HepG2 (cell line): ENCODE measurements around the gene KHNYN. TPM values are rescaled to one million over a fixed set of nuclear protein-coding genes. Genes with fewer than 3 reads are reported as not detected.
A peak's percentile ranks its signal among the peaks of the same experiment; 100 is the strongest.

Experiments used
- ATF7-NPFF ChIP-seq: sonication (generic); formaldehyde crosslinking; IDR thresholded peaks from 2 replicates; pipeline ENCODE4 v1.8.1; 2023; ENCODE audit warnings: mild to moderate bottlenecking, low read depth, missing genetic modification reagents, moderate library complexity
- EHMT2 ChIP-seq: fragments of 200-600 bp; sonication (generic); IDR thresholded peaks from 2 replicates; pipeline ENCODE4 v1.7.0; 2017; ENCODE audit warnings: antibody characterized with exemption, low read depth, low read length, borderline replicate concordance
- FOXC1 ChIP-seq: sonication (generic); formaldehyde crosslinking; IDR thresholded peaks from 2 replicates; pipeline ENCODE4 v1.8.0; 2022; ENCODE audit warnings: mild to moderate bottlenecking, missing genetic modification reagents, borderline replicate concordance
- GABPB1 ChIP-seq: IDR thresholded peaks from 2 replicates; pipeline ENCODE4 v1.6.1; 2016; ENCODE audit warnings: mild to moderate bottlenecking, missing genetic modification reagents, moderate library complexity, missing compliant biosample characterization
- GFI1 ChIP-seq: sonication (generic); formaldehyde crosslinking; IDR thresholded peaks from 2 replicates; pipeline ENCODE4 v1.5.0; 2020; ENCODE audit warnings: missing genetic modification reagents, mild to moderate bottlenecking, borderline replicate concordance
- HNRNPL ChIP-seq: fragments of 200-400 bp; formaldehyde crosslinking; IDR thresholded peaks from 2 replicates; pipeline ENCODE4 v1.6.1; 2017; ENCODE audit warnings: mild to moderate bottlenecking, low read depth, low read length
- KDM1A ChIP-seq: IDR thresholded peaks from 2 replicates; pipeline ENCODE4 v1.6.1; 2016; ENCODE audit warnings: missing compliant biosample characterization
- POLR2G ChIP-seq: fragments of 200-400 bp; formaldehyde crosslinking; IDR thresholded peaks from 2 replicates; pipeline ENCODE4 v1.6.1; 2018; ENCODE audit warnings: mild to moderate bottlenecking, low read depth, low read length, moderate library complexity
- SOX5 ChIP-seq: IDR thresholded peaks from 2 replicates; pipeline ENCODE4 v1.6.1; 2016; ENCODE audit warnings: borderline replicate concordance
- TFDP1 ChIP-seq: IDR thresholded peaks from 2 replicates; pipeline ENCODE4 v1.6.1; 2016; ENCODE audit warnings: missing compliant biosample characterization, missing genetic modification reagents, borderline replicate concordance
- TRIM24 ChIP-seq: sonication (generic); formaldehyde crosslinking; IDR thresholded peaks from 2 replicates; pipeline ENCODE4 v1.8.0; 2022; ENCODE audit warnings: mild to moderate bottlenecking, missing genetic modification reagents
- ZFAT ChIP-seq: sonication (generic); formaldehyde crosslinking; conservative IDR thresholded peaks from 2 replicates; pipeline ENCODE4 v1.8.1; 2023; ENCODE audit warnings: missing genetic modification reagents, inconsistent platforms
- ZNF232 ChIP-seq: sonication (generic); formaldehyde crosslinking; IDR thresholded peaks from 2 replicates; pipeline ENCODE4 v1.4.0; 2020; ENCODE audit warnings: missing genetic modification reagents, borderline replicate concordance
- ZNF407 ChIP-seq: sonication (generic); formaldehyde crosslinking; IDR thresholded peaks from one replicate; pipeline ENCODE4 v1.5.1; 2020; ENCODE audit warnings: mild to moderate bottlenecking, missing genetic modification reagents; ENCODE audit errors: not compliant biosample characterization
- ZNF460 ChIP-seq: sonication (generic); formaldehyde crosslinking; IDR thresholded peaks from 2 replicates; pipeline ENCODE4 v1.5.1; 2020; ENCODE audit warnings: missing genetic modification reagents, mild to moderate bottlenecking, borderline replicate concordance
- ZNF672 ChIP-seq: sonication (generic); formaldehyde crosslinking; IDR thresholded peaks from 2 replicates; pipeline ENCODE4 v1.8.1; 2022; ENCODE audit warnings: missing genetic modification reagents
- ZNF704 ChIP-seq: sonication (generic); formaldehyde crosslinking; IDR thresholded peaks from 2 replicates; pipeline ENCODE4 v1.8.1; 2023; ENCODE audit warnings: mild to moderate bottlenecking, inconsistent platforms, moderate library complexity, missing genetic modification reagents, borderline replicate concordance
- polyA plus RNA-seq, 8 experiments: library from polyadenylated mRNA; depleted of rRNA in 3 of 8; stranded (reverse) in 7 of 8; unstranded in 1 of 8; fragments of >200 nt; fragmentation: Illumina TruSeq in 4 of 8; extraction: Trizol in 4 of 8; gene quantifications; 2 replicates each; pipeline versions ENCODE4 v1.2.1 to v1.2.3, GENCODE V29; 2011 to 2016; ENCODE audit warnings: low read depth in 4 of 8, missing spikeins in 1 of 8, mixed read lengths in 1 of 8; ENCODE audit not compliant: insufficient read depth in 1 of 8
- total RNA-seq, 5 experiments: library from RNA; depleted of rRNA; stranded (reverse); fragments of >200 nt; fragmentation: Illumina TruSeq; extraction: Trizol; gene quantifications; 2 replicates each; pipeline ENCODE4 v1.2.3, GENCODE V29; 2016; ENCODE audit warnings: low read depth in 1 of 5

Gene KHNYN
- total and polyA plus RNA-seq, 2 of the 13 experiments (the other 11 are each of a cell fraction or from before 2014, with no cell fraction given): 52.8 to 75.7 TPM

- TF ChIP-seq ZNF460 (CRISPR knock-in tag) (no peak), ATF7-NPFF (peak; percentile 82), ZNF232 (CRISPR knock-in tag) (peak; percentile 54; the same call in 1 of the 2 replicates), KDM1A (CRISPR knock-in tag) (0 out of 2 replicates have a peak, but pooled peaks have one; percentile 30), ZNF407 (peak; percentile 52), FOXC1 (CRISPR knock-in tag) (0 out of 2 replicates have a peak, but pooled peaks have one; percentile 11), EHMT2 (no peak), ZNF704 (CRISPR knock-in tag) (no peak), HNRNPL (no peak), GABPB1 (CRISPR knock-in tag) (peak; percentile 41; the same call in 1 of the 2 replicates), TRIM24 (CRISPR knock-in tag) (no peak), ZNF672 (no peak), SOX5 (CRISPR knock-in tag) (peak; percentile 15; the same call in 1 of the 2 replicates), TFDP1 (CRISPR knock-in tag) (peak; percentile 27; the same call in 1 of the 2 replicates), POLR2G (no peak), ZFAT (CRISPR knock-in tag) (no peak), GFI1 (CRISPR knock-in tag) (no peak)
These were observed 1.9 kb upstream of the KHNYN start (continued) for GRCh38 chr14:24427537-24428508.
